ENCODE measurements around the gene MCF2L.

Gene MCF2L

GRCh38 chr13:112953591-112954487, 15.2 kb upstream of the MCF2L start:
- TF ChIP-seq POLR2AphosphoS5 (IDR thresholded peaks at IDR 0.05; ENCODE audit: low read depth, low read length) = no peak
- no peak for TF ChIP-seq FOXP2 (optimal IDR thresholded peaks at IDR 0.05; ENCODE audit: borderline replicate concordance, extremely low read depth, extremely low read length, insufficient read depth)

- no peak for TF ChIP-seq SIN3A (IDR thresholded peaks at IDR 0.05; ENCODE audit: borderline replicate concordance, insufficient read depth, low read length)
- TF ChIP-seq FOXP2 (optimal IDR thresholded peaks at IDR 0.05; ENCODE audit: borderline replicate concordance, extremely low read depth, extremely low read length, insufficient read depth) = no peak
- TF ChIP-seq POLR2AphosphoS5 (IDR thresholded peaks at IDR 0.05; ENCODE audit: low read depth, low read length) = no peak
- no peak for TF ChIP-seq TAF1 (IDR thresholded peaks at IDR 0.05; ENCODE audit: borderline replicate concordance, insufficient read depth, low read length)
- TF ChIP-seq REST (IDR thresholded peaks at IDR 0.05; ENCODE audit: insufficient read depth in 1 of 2, low read depth in 2 of 2, low read length in 2 of 2) = no peak
These were observed 14.3 kb upstream of the MCF2L start for GRCh38 chr13:112954488-112955270.

GRCh38 chr13:112955271-112955937, 13.6 kb upstream of the MCF2L start:
- TF ChIP-seq POLR2AphosphoS5 (IDR thresholded peaks at IDR 0.05; ENCODE audit: low read depth, low read length) (no peak), REST (IDR thresholded peaks at IDR 0.05; ENCODE audit: insufficient read depth in 1 of 2, low read depth in 2 of 2, low read length in 2 of 2) (no peak), SIN3A (IDR thresholded peaks at IDR 0.05; ENCODE audit: borderline replicate concordance, insufficient read depth, low read length) (no peak), FOXP2 (optimal IDR thresholded peaks at IDR 0.05; ENCODE audit: borderline replicate concordance, extremely low read depth, extremely low read length, insufficient read depth) (no peak), TAF1 (IDR thresholded peaks at IDR 0.05; ENCODE audit: borderline replicate concordance, insufficient read depth, low read length) (no peak)

- no peak for TF ChIP-seq TAF1 (IDR thresholded peaks at IDR 0.05; ENCODE audit: borderline replicate concordance, insufficient read depth, low read length)
- no peak for TF ChIP-seq REST (IDR thresholded peaks at IDR 0.05; ENCODE audit: insufficient read depth in 1 of 2, low read depth in 2 of 2, low read length in 2 of 2)
- no peak for TF ChIP-seq FOXP2 (optimal IDR thresholded peaks at IDR 0.05; ENCODE audit: borderline replicate concordance, extremely low read depth, extremely low read length, insufficient read depth)
- no peak for TF ChIP-seq SIN3A (IDR thresholded peaks at IDR 0.05; ENCODE audit: borderline replicate concordance, insufficient read depth, low read length)
- TF ChIP-seq POLR2AphosphoS5 (IDR thresholded peaks at IDR 0.05; ENCODE audit: low read depth, low read length) = no peak
These were observed 13.1 kb upstream of the MCF2L start for GRCh38 chr13:112955956-112956355.

- TF ChIP-seq SIN3A (IDR thresholded peaks at IDR 0.05; ENCODE audit: borderline replicate concordance, insufficient read depth, low read length) (no peak), TAF1 (IDR thresholded peaks at IDR 0.05; ENCODE audit: borderline replicate concordance, insufficient read depth, low read length) (no peak), POLR2AphosphoS5 (IDR thresholded peaks at IDR 0.05; ENCODE audit: low read depth, low read length) (no peak), REST (IDR thresholded peaks at IDR 0.05; ENCODE audit: insufficient read depth in 1 of 2, low read depth in 2 of 2, low read length in 2 of 2) (no peak), FOXP2 (optimal IDR thresholded peaks at IDR 0.05; ENCODE audit: borderline replicate concordance, extremely low read depth, extremely low read length, insufficient read depth) (no peak)
These were observed 12.3 kb upstream of the MCF2L start for GRCh38 chr13:112956571-112957294.
